HepG2 (cell line): ENCODE results near the gene CLHC1. TPM values are rescaled to one million over a fixed set of nuclear protein-coding genes. Genes with fewer than 3 reads are reported as not detected.

Source experiments
- ATAC-seq: fragments of 200-7000 bp; cut with Tn5 transposase; 3 replicates; pipeline ENCODE4 v1.9.1; 2020; ENCODE audit warnings: mild to moderate bottlenecking, moderate library complexity
- BruUV-seq: library from RNA; stranded (reverse); fragments of 400-500 nt; replicated peaks from 2 replicates; lab custom pipeline; 2021; lab: Mats Ljungman, UMichigan
- CTCF ChIA-PET: fragments of 300-600 bp; formaldehyde crosslinking; extraction: SDS; loops from one replicate; lab custom pipeline; 2021; ENCODE audit warnings: low total read pairs, inconsistent platforms, low intra/inter-chr PET ratio; lab: Yijun Ruan, JAX
- POLR2A ChIA-PET: fragments of 350-600 bp; sonication (Branson Sonifier 250); formaldehyde crosslinking; loops from one replicate; lab custom pipeline; 2020; ENCODE audit warnings: antibody characterized with exemption, inconsistent platforms; lab: Yijun Ruan, JAX
- DNase-seq: peaks from one replicate; pipeline ENCODE4 v3.0.0-alpha.2; 2015; ENCODE audit warnings: low spot score
- FAIRE-seq: peaks from 3 replicates; lab custom pipeline; 2011; peaks lifted over from hg19 to GRCh38; lab: Jason Lieb, UNC
- H2AFZ ChIP-seq: one replicate; pipeline ENCODE4 v1.6.1; 2011; ENCODE audit warnings: low read length, inconsistent platforms
- H3K27ac ChIP-seq: fragments of 300-600 bp; 3 replicates; pipeline ENCODE4 v1.8.0; 2011; ENCODE audit warnings: mixed run types, mild to moderate bottlenecking, mixed read lengths, low read length, inconsistent platforms; ENCODE audit not compliant: insufficient read depth; ENCODE audit errors: extremely low read length
- H3K27me3 ChIP-seq, 2 experiments: fragments of 200-600 bp in 1 of 2; 2 replicates in 1 of 2; 3 replicates in 1 of 2; pipeline versions ENCODE4 v1.6.0 to v1.8.0; 2011; ENCODE audit warnings: low read length in 2 of 2, mild to moderate bottlenecking in 2 of 2, moderate library complexity in 2 of 2, inconsistent platforms in 1 of 2; ENCODE audit not compliant: insufficient read depth in 2 of 2, control insufficient read depth in 1 of 2
- H3K36me3 ChIP-seq, 2 experiments: fragments of 200-600 bp in 1 of 2; replicated peaks in 1 of 2; 2 replicates in 1 of 2; 3 replicates in 1 of 2; pipeline versions ENCODE4 v1.5.1 to v1.8.0; 2011; ENCODE audit warnings: low read length in 2 of 2, inconsistent platforms in 1 of 2; ENCODE audit not compliant: insufficient read depth in 2 of 2, control insufficient read depth in 1 of 2
- H3K4me1 ChIP-seq: 2 replicates; pipeline ENCODE4 v1.5.1; 2012; ENCODE audit warnings: low read length, inconsistent platforms; ENCODE audit not compliant: insufficient read depth
- H3K4me2 ChIP-seq: 2 replicates; pipeline ENCODE4 v1.6.0; 2011; ENCODE audit warnings: low read depth, low read length, inconsistent platforms
- H3K4me3 ChIP-seq, 3 experiments: fragments of 200-600 bp in 1 of 3; sonication (generic), shearing (Covaris generic) in 1 of 3; replicated peaks in 1 of 3; 2 replicates each; pipeline ENCODE4 v1.5.1; 2011 to 2016; ENCODE audit warnings: low read length in 3 of 3, inconsistent platforms in 2 of 3, low read depth in 2 of 3, mild to moderate bottlenecking in 2 of 3, control low read depth in 1 of 3, mixed read lengths in 1 of 3; ENCODE audit not compliant: insufficient read depth in 1 of 3
- H3K79me2 ChIP-seq: one replicate; pipeline ENCODE4 v1.6.1; 2011; ENCODE audit warnings: low read length, inconsistent platforms; ENCODE audit not compliant: insufficient read depth
- H3K9ac ChIP-seq: 2 replicates; pipeline ENCODE4 v1.6.0; 2011; ENCODE audit warnings: mild to moderate bottlenecking, low read depth, low read length, inconsistent platforms; ENCODE audit not compliant: insufficient read depth
- H3K9me3 ChIP-seq: 2 replicates; pipeline ENCODE4 v1.5.1; 2012; ENCODE audit warnings: mild to moderate bottlenecking, low read length
- H4K20me1 ChIP-seq: 2 replicates; pipeline ENCODE4 v1.6.0; 2011; ENCODE audit warnings: inconsistent platforms, mild to moderate bottlenecking, low read length, moderate library complexity; ENCODE audit not compliant: insufficient read depth
- ARNT2 ChIP-seq: sonication (generic); formaldehyde crosslinking; IDR thresholded peaks from 2 replicates; pipeline ENCODE4 v1.8.0; 2022; ENCODE audit warnings: mild to moderate bottlenecking, low read depth, missing genetic modification reagents, moderate library complexity
- CBX1 ChIP-seq: IDR thresholded peaks from one replicate; pipeline ENCODE4 v1.6.1; 2016; ENCODE audit warnings: antibody characterized with exemption, low read depth
- SSRP1 ChIP-seq: IDR thresholded peaks from 2 replicates; pipeline ENCODE4 v1.6.1; 2016; ENCODE audit warnings: control low read depth
- TIGD3 ChIP-seq: sonication (generic); formaldehyde crosslinking; IDR thresholded peaks from 2 replicates; pipeline ENCODE4 v1.5.1; 2020; ENCODE audit warnings: mild to moderate bottlenecking, missing genetic modification reagents, borderline replicate concordance
- ZBTB10 ChIP-seq: sonication (generic); formaldehyde crosslinking; IDR thresholded peaks from 2 replicates; pipeline ENCODE4 v1.4.0; 2020; ENCODE audit warnings: missing genetic modification reagents, borderline replicate concordance
- ZC3H4 ChIP-seq: sonication (generic); formaldehyde crosslinking; IDR thresholded peaks from 2 replicates; pipeline ENCODE4 v1.4.0; 2020; ENCODE audit warnings: missing genetic modification reagents, borderline replicate concordance
- ZEB1 ChIP-seq: IDR thresholded peaks from 2 replicates; pipeline ENCODE4 v1.6.1; 2012; ENCODE audit warnings: mild to moderate bottlenecking, low read depth, inconsistent platforms; ENCODE audit not compliant: insufficient replicate concordance
- ZNF24 ChIP-seq: fragments of 450-650 bp; IDR thresholded peaks from 2 replicates; pipeline ENCODE4 v1.6.1; 2017; ENCODE audit warnings: antibody characterized with exemption, mild to moderate bottlenecking
- ZNF331 ChIP-seq: sonication (generic); formaldehyde crosslinking; IDR thresholded peaks from 2 replicates; pipeline ENCODE4 v1.4.0; 2020; ENCODE audit warnings: missing genetic modification reagents
- ZNF441 ChIP-seq: sonication (generic); formaldehyde crosslinking; IDR thresholded peaks from 2 replicates; pipeline ENCODE4 v1.7.0; 2021; ENCODE audit warnings: missing genetic modification reagents, borderline replicate concordance
- ZNF597 ChIP-seq: sonication (generic); formaldehyde crosslinking; IDR thresholded peaks from 2 replicates; pipeline ENCODE4 v1.5.0; 2020; ENCODE audit warnings: missing genetic modification reagents
- ZNF720 ChIP-seq: sonication (generic); formaldehyde crosslinking; IDR thresholded peaks from 2 replicates; pipeline ENCODE4 v1.4.0; 2020; ENCODE audit warnings: missing genetic modification reagents
- ZNF766 ChIP-seq: sonication (generic); formaldehyde crosslinking; IDR thresholded peaks from 2 replicates; pipeline ENCODE4 v1.5.0; 2020; ENCODE audit warnings: missing genetic modification reagents, borderline replicate concordance
- ZNF878 ChIP-seq: sonication (generic); formaldehyde crosslinking; IDR thresholded peaks from 2 replicates; pipeline ENCODE4 v1.8.1; 2023; ENCODE audit warnings: mild to moderate bottlenecking, missing genetic modification reagents, moderate library complexity
- WGBS: methylation state at CpG from one replicate; pipeline ENCODE4 v1.1.6; 2017; ENCODE audit warnings: low lambda C conversion rate; 5-methylcytosine and 5-hydroxymethylcytosine counted together
- in situ Hi-C: cut with HindIII; loops from 2 replicates; pipeline ENCODE4 v1.10.0; 2017; ENCODE audit warnings: low pct_unique_long_range_greater_than_20kb; ENCODE audit not compliant: extremely low pct_ligation_motif_present
- intact Hi-C: fragments of 100-400 bp; cut with micrococcal nuclease; formaldehyde crosslinking; loops from one replicate; pipeline ENCODE4 v1.10.0; 2022; ENCODE audit not compliant: unreplicated experiment
- polyA plus RNA-seq, 8 experiments: library from polyadenylated mRNA; depleted of rRNA in 3 of 8; stranded (reverse) in 7 of 8; unstranded in 1 of 8; fragments of >200 nt; fragmentation: Illumina TruSeq in 4 of 8; extraction: Trizol in 4 of 8; gene quantifications; 2 replicates each; pipeline versions ENCODE4 v1.2.1 to v1.2.3, GENCODE V29; 2011 to 2016; ENCODE audit warnings: low read depth in 4 of 8, missing spikeins in 1 of 8, mixed read lengths in 1 of 8; ENCODE audit not compliant: insufficient read depth in 1 of 8
- total RNA-seq, 5 experiments: library from RNA; depleted of rRNA; stranded (reverse); fragments of >200 nt; fragmentation: Illumina TruSeq; extraction: Trizol; gene quantifications; 2 replicates each; pipeline ENCODE4 v1.2.3, GENCODE V29; 2016; ENCODE audit warnings: low read depth in 1 of 5

Gene CLHC1
- total and polyA plus RNA-seq, 2 of the 13 experiments (the other 11 are each of a cell fraction or from before 2014, with no cell fraction given), result 9.8 to 12.6 TPM

- WGBS, result 62% methylated on average over 12 of the region's 12 CpGs
- in situ Hi-C loops (loop anchor here (5.0 kb wide), 2 partner anchors 93 to 148 kb away; no protein-coding TSS in a partner anchor), intact Hi-C loops (no loop called here)
- ATAC-seq, result no peak
- Histone ChIP-seq H3K9ac (no peak overlapping the region), H3K9me3 (no peaks in the 10 kb centered on the region), H3K27me3 (peaks cover 0 to 36% of the 10 kb centered on the region in 2 experiments; a peak in 3 of 5 replicates), H3K4me3 (no peak overlapping the region), H2AFZ (no peak overlapping the region), H4K20me1 (no peaks in the 10 kb centered on the region), H3K36me3 (no peaks in the 10 kb centered on the region), H3K4me1 (peaks cover 55% of the 10 kb centered on the region), H3K79me2 (no peaks in the 10 kb centered on the region), H3K4me2 (no peak overlapping the region; the same call in 1 of the 2 replicates), H3K27ac (no peak overlapping the region)
- no peak for TF ChIP-seq ZNF720 (CRISPR knock-in tag)
- TF ChIP-seq ARNT2 (CRISPR knock-in tag), result no peak
- TF ChIP-seq ZNF878 (CRISPR knock-in tag), result no peak
- TF ChIP-seq ZEB1, result no peak
- no peak for TF ChIP-seq SSRP1
- no peak for TF ChIP-seq ZNF331 (CRISPR knock-in tag)
- no peak for TF ChIP-seq ZNF441 (CRISPR knock-in tag)
- no peak for TF ChIP-seq ZNF597
- no peak for TF ChIP-seq ZBTB10 (CRISPR knock-in tag)
- TF ChIP-seq TIGD3 (CRISPR knock-in tag), result no peak
- TF ChIP-seq ZC3H4 (CRISPR knock-in tag), result no peak
- no peak for TF ChIP-seq CBX1
- TF ChIP-seq ZNF24, result no peak
- no peak for TF ChIP-seq ZNF766 (CRISPR knock-in tag)
- BruUV-seq, result no TSS peak
- DNase-seq, result no peak
- ChIA-PET CTCF (no interaction called here), POLR2A (no interaction called here)
- no peak for FAIRE-seq
Measured at GRCh38 chr2:55164534-55165480, 67.3 kb downstream of the CLHC1 start.
